HCT116 (cell line): Measurements from ENCODE around the gene BLOC1S6. TPM values are rescaled to one million over a fixed set of nuclear protein-coding genes. Genes with fewer than 3 reads are reported as not detected.

Experiments used
- ATAC-seq: fragments of 200-7000 bp; cut with Tn5 transposase; 2 replicates; pipeline ENCODE4 v1.9.1; 2020; ENCODE audit warnings: mild to moderate bottlenecking, moderate library complexity
- BruUV-seq: library from RNA; stranded (reverse); fragments of 400-500 nt; replicated peaks from 2 replicates; lab custom pipeline; 2021; lab: Mats Ljungman, UMichigan
- CTCF ChIA-PET: fragments of 300-600 bp; sonication (Branson Sonifier 250); formaldehyde crosslinking; loops from one replicate; lab custom pipeline; 2021; ENCODE audit warnings: antibody characterized with exemption; lab: Charles Lee
- POLR2A ChIA-PET: fragments of 300-600, 350-600 bp; sonication (Branson Sonifier 250); formaldehyde crosslinking; loops from one replicate; lab custom pipeline; 2021; ENCODE audit warnings: antibody characterized with exemption; lab: Charles Lee
- RAD21 ChIA-PET, 2 experiments: fragments of 300-600 bp; sonication (Branson Sonifier 250); formaldehyde crosslinking; loops; one replicate each; lab custom pipeline; 2023; ENCODE audit warnings: low total read pairs in 2 of 2; ENCODE audit not compliant: uncharacterized antibody in 2 of 2, unreplicated experiment in 2 of 2, low non-redundant PET in 1 of 2; lab: Charles Lee
- DNase-seq: peaks from one replicate; pipeline ENCODE4 v3.0.0-alpha.2; 2010; ENCODE audit warnings: low read depth, low spot score
- H2AFZ ChIP-seq: fragments of 200-600 bp; shearing (Covaris generic), sonication (generic); 2 replicates; pipeline ENCODE4 v1.6.1; 2017; ENCODE audit warnings: low read depth, mixed run types, mixed read lengths, antibody characterized with exemption, low read length; ENCODE audit not compliant: poor library complexity, severe bottlenecking
- H3K27ac ChIP-seq: 2 replicates; pipeline ENCODE4 v1.5.1; 2012; ENCODE audit warnings: low read depth, low read length
- H3K27me3 ChIP-seq: fragments of 200-600 bp; sonication (generic); 2 replicates; pipeline ENCODE4 v1.6.1; 2016; ENCODE audit warnings: mixed run types, low read length, mixed read lengths; ENCODE audit not compliant: insufficient read depth
- H3K36me3 ChIP-seq, 2 experiments: fragments of 200-500 bp in 1 of 2; fragments of 200-600 bp in 1 of 2; sonication (Bioruptor generic) in 1 of 2; sonication (generic) in 1 of 2; 2 replicates each; pipeline versions ENCODE4 v1.5.1 to v1.6.1; 2014 to 2016; ENCODE audit warnings: low read length in 2 of 2, inconsistent platforms in 1 of 2, mixed read lengths in 1 of 2, mixed run types in 1 of 2; ENCODE audit not compliant: insufficient read depth in 2 of 2, control insufficient read depth in 1 of 2
- H3K4me1 ChIP-seq, 2 experiments: fragments of 200-600 bp in 1 of 2; sonication (generic) in 1 of 2; 2 replicates each; pipeline versions ENCODE4 v1.5.1 to v1.6.1; 2012 to 2017; ENCODE audit warnings: low read length in 2 of 2, inconsistent platforms in 1 of 2, mild to moderate bottlenecking in 1 of 2, mixed read lengths in 1 of 2, mixed run types in 1 of 2, moderate library complexity in 1 of 2; ENCODE audit not compliant: insufficient read depth in 2 of 2, control insufficient read depth in 1 of 2
- H3K4me2 ChIP-seq: fragments of 200-600 bp; sonication (generic); 2 replicates; pipeline ENCODE4 v1.6.1; 2017; ENCODE audit warnings: mixed run types, low read length, mixed read lengths
- H3K4me3 ChIP-seq, 2 experiments: fragments of 200-600 bp in 1 of 2; sonication (generic) in 1 of 2; replicated peaks in 1 of 2; 2 replicates each; pipeline ENCODE4 v1.5.1; 2011 to 2016; ENCODE audit warnings: low read length in 2 of 2, control low read depth in 1 of 2, low read depth in 1 of 2, mild to moderate bottlenecking in 1 of 2, mixed read lengths in 1 of 2, mixed run types in 1 of 2
- H3K79me2 ChIP-seq: fragments of 200-600 bp; sonication (generic); 2 replicates; pipeline ENCODE4 v1.6.1; 2017; ENCODE audit warnings: mild to moderate bottlenecking, mixed run types, low read length, moderate library complexity, mixed read lengths; ENCODE audit not compliant: insufficient read depth
- H3K9ac ChIP-seq: fragments of 200-600 bp; sonication (generic); 2 replicates; pipeline ENCODE4 v1.6.1; 2016; ENCODE audit warnings: low read length, mixed read lengths
- H3K9me2 ChIP-seq: fragments of 200-600 bp; sonication (generic), shearing (Covaris generic); 2 replicates; pipeline ENCODE4 v1.6.1; 2017; ENCODE audit warnings: mixed run types, mild to moderate bottlenecking, moderate library complexity; ENCODE audit not compliant: insufficient read depth
- H3K9me3 ChIP-seq, 2 experiments: fragments of 200-500 bp in 1 of 2; fragments of 200-600 bp in 1 of 2; sonication (Bioruptor generic) in 1 of 2; sonication (generic) in 1 of 2; 2 replicates each; pipeline ENCODE4 v1.6.1; 2014 to 2017; ENCODE audit warnings: low read length in 2 of 2, mixed read lengths in 2 of 2, inconsistent platforms in 1 of 2, low read depth in 1 of 2, mild to moderate bottlenecking in 1 of 2, mixed run types in 1 of 2, moderate library complexity in 1 of 2; ENCODE audit not compliant: control insufficient read depth in 1 of 2, insufficient read depth in 1 of 2
- H4K20me1 ChIP-seq: fragments of 200-600 bp; sonication (generic), shearing (Covaris generic); 2 replicates; pipeline ENCODE4 v1.6.1; 2017; ENCODE audit warnings: mixed run types, mild to moderate bottlenecking, moderate library complexity; ENCODE audit not compliant: insufficient read depth
- ELF1 ChIP-seq: IDR thresholded peaks from 2 replicates; pipeline ENCODE4 v1.6.1; 2012; ENCODE audit warnings: low read depth, borderline replicate concordance
- EZH2 ChIP-seq: fragments of 200-600 bp; sonication (generic); IDR thresholded peaks from 2 replicates; pipeline ENCODE4 v1.6.1; 2017; ENCODE audit warnings: antibody characterized with exemption, mixed run types
- EZH2phosphoT487 ChIP-seq: fragments of 200-600 bp; IDR thresholded peaks from 2 replicates; pipeline ENCODE4 v1.6.1; 2018; ENCODE audit warnings: antibody characterized with exemption, borderline replicate concordance
- MAX ChIP-seq: IDR thresholded peaks from 2 replicates; pipeline ENCODE4 v1.6.1; 2012
- POLR2AphosphoS5 ChIP-seq: IDR thresholded peaks from 2 replicates; pipeline ENCODE4 v1.6.1; 2011; ENCODE audit warnings: mild to moderate bottlenecking, low read depth, low read length, moderate library complexity
- REST ChIP-seq: IDR thresholded peaks from 2 replicates; pipeline ENCODE4 v1.6.1; 2012; ENCODE audit warnings: low read depth
- TCF7L2 ChIP-seq: IDR thresholded peaks from 2 replicates; pipeline ENCODE4 v1.7.0; 2011; ENCODE audit warnings: borderline replicate concordance, inconsistent platforms; ENCODE audit not compliant: insufficient read depth, insufficient read length; ENCODE audit errors: extremely low read depth
- ZNF274 ChIP-seq: fragments of 200-500 bp; sonication (Bioruptor generic); IDR thresholded peaks from 2 replicates; pipeline ENCODE4 v1.6.1; 2014; ENCODE audit warnings: mild to moderate bottlenecking, low read depth, low read length, inconsistent platforms
- intact Hi-C: fragments of 100-400 bp; cut with micrococcal nuclease; formaldehyde crosslinking; loops from 2 replicates; pipeline ENCODE4 v1.10.0; 2022
- total RNA-seq: library from RNA; stranded (reverse); gene quantifications from one replicate; pipeline ENCODE4 v1.2.1, GENCODE V29; 2021; ENCODE audit not compliant: unreplicated experiment

The BLOC1S6 gene
- total RNA-seq, 1 experiment from 2014 or later, result 40.7 TPM

- ATAC-seq, result no peak
- RAD21 ChIA-PET, result no interaction called here
Observed at GRCh38 chr15:45548753-45549520, 38.2 kb upstream of the BLOC1S6 start.

More at GRCh38 chr15:45548753-45549520, 38.2 kb upstream of the BLOC1S6 start:
- Histone ChIP-seq H3K27me3 (no peaks in the 10 kb centered on the region), H3K79me2 (no peaks in the 10 kb centered on the region), H3K4me2 (no peak overlapping the region), H3K9ac (no peak overlapping the region), H3K9me3 (no peaks in the 10 kb centered on the region), H3K4me1 (no peaks in the 10 kb centered on the region), H3K36me3 (no peaks in the 10 kb centered on the region), H3K27ac (no peak overlapping the region), H2AFZ (no peak overlapping the region), H3K9me2 (no peaks in the 10 kb centered on the region), H3K4me3 (no peak overlapping the region), H4K20me1 (no peaks in the 10 kb centered on the region)
- intact Hi-C loops, result no loop called here
- no peak for DNase-seq
- ChIA-PET POLR2A (no interaction called here), CTCF (no interaction called here)
- TF ChIP-seq MAX (no peak), ZNF274 (no peak), EZH2phosphoT487 (no peak), POLR2AphosphoS5 (no peak), TCF7L2 (no peak), REST (no peak), EZH2 (no peak), ELF1 (no peak)
- BruUV-seq, result no TSS peak
